ENCODE measurements around the gene FBXO3. TPM values are rescaled to one million over a fixed set of nuclear protein-coding genes. Genes with fewer than 3 reads are reported as not detected.

FBXO3 gene
- total RNA-seq, 1 experiment from 2014 or later, result 18.9 TPM

- Mint-ChIP-seq H3K27ac (no peak overlapping the region), H3K9me3 (no peaks in the 10 kb centered on the region), H3K4me3 (no peak overlapping the region), H3K27me3 (ENCODE audit: low read depth) (peaks cover 25% of the 10 kb centered on the region), H3K36me3 (ENCODE audit: insufficient read depth in 1 of 3, low read depth in 3 of 3) (no peaks in the 10 kb centered on the region), H3K4me1 (peaks cover 4 to 8% of the 10 kb centered on the region in 2 experiments)
- no peak for DNase-seq
- no peak overlapping the region for H2BK20ac ChIP-seq (ENCODE audit: low read depth, low read length, poor library complexity, severe bottlenecking)
- H3K56ac ChIP-seq (ENCODE audit: insufficient read length, low read depth, low read length), result no peak overlapping the region
- no peak overlapping the region for H2AK5ac ChIP-seq (ENCODE audit: insufficient read length, low read length)
- no peak overlapping the region for H4K8ac ChIP-seq (replicated peaks; ENCODE audit: insufficient read length, low read depth, low read length)
- 0 out of 2 replicates have a peak, but pooled peaks cover 5% of the 10 kb centered on the region for H3K4me1 ChIP-seq (ENCODE audit: insufficient read depth, low read length)
- H3T11ph ChIP-seq (ENCODE audit: low read length), result no peak overlapping the region
- no peaks in the 10 kb centered on the region for H3K79me1 ChIP-seq (ENCODE audit: insufficient read depth, low read depth, low read length, poor library complexity, severe bottlenecking)
- H3K9ac ChIP-seq (ENCODE audit: extremely low read depth, insufficient read length, low read length), result no peak overlapping the region
- TF ChIP-seq CTCF (conservative IDR thresholded peaks at IDR 0.05), result no peak
- no peaks in the 10 kb centered on the region for H3K23me2 ChIP-seq (ENCODE audit: insufficient read length, low read depth, low read length, poor library complexity, severe bottlenecking)
- no peak overlapping the region for H3K18ac ChIP-seq (ENCODE audit: insufficient read length, low read depth, low read length)
- H2BK120ac ChIP-seq (ENCODE audit: low read depth, low read length, poor library complexity, severe bottlenecking), result no peak overlapping the region
- H4K91ac ChIP-seq (ENCODE audit: insufficient read length, low read depth, low read length), result no peak overlapping the region
- no peak overlapping the region for H4K5ac ChIP-seq (ENCODE audit: insufficient read length, low read depth, low read length)
- no peak overlapping the region; the same call in 1 of the 2 replicates for H3K14ac ChIP-seq (ENCODE audit: insufficient read depth, low read length)
- H2AFZ ChIP-seq (ENCODE audit: low read length), result no peak overlapping the region
- H3K79me2 ChIP-seq (ENCODE audit: insufficient read depth, low read length), result no peaks in the 10 kb centered on the region
- H3K4me2 ChIP-seq (ENCODE audit: insufficient read depth, insufficient read length, low read length), result no peak overlapping the region
- H3K27ac ChIP-seq (ENCODE audit: insufficient read length, low read depth, low read length), result no peak overlapping the region
- no peaks in the 10 kb centered on the region for H3K9me3 ChIP-seq (ENCODE audit: control insufficient read depth, low read depth, low read length)
- whole genome bisulfite sequencing (ENCODE audit: extremely low coverage, insufficient read length, low lambda C conversion rate), result no CpG with 5 or more reads among the region's 16 CpGs
- no peak overlapping the region for H2BK5ac ChIP-seq (ENCODE audit: insufficient read length, low read length)
- H2BK15ac ChIP-seq (ENCODE audit: low read depth, low read length), result no peak overlapping the region
- no peaks in the 10 kb centered on the region for H4K20me1 ChIP-seq (ENCODE audit: control insufficient read depth, insufficient read depth, insufficient read length)
- no peak overlapping the region for H2BK12ac ChIP-seq (ENCODE audit: insufficient read length, low read depth, low read length)
- H3K27me3 ChIP-seq (ENCODE audit: insufficient read depth, low read length), result no peaks in the 10 kb centered on the region
- no peak overlapping the region for H3K23ac ChIP-seq (ENCODE audit: insufficient read length, low read depth, low read length)
- H3K4ac ChIP-seq (ENCODE audit: low read depth, low read length), result no peak overlapping the region
Measured at GRCh38 chr11:33819278-33820035, 45.1 kb upstream of the FBXO3 start.

All from H9 (cell line).